OCI-LY3 (cell line): ENCODE results near the gene PLP2.
"Not testable (repeated sequence)": the region's sequence is repeated elsewhere in the genome, so short reads cannot be mapped to it uniquely, and the experiment has no call there.

Experiments used
- H2AFZ ChIP-seq: fragments of 200-600, 300-600 bp; shearing (Covaris generic); 2 replicates; pipeline ENCODE4 v1.6.0; 2014; ENCODE audit warnings: antibody characterized with exemption, low read depth, low read length
- H3K27ac ChIP-seq: fragments of 200-600, 300-600 bp; sonication (generic); 2 replicates; pipeline ENCODE4 v1.5.1; 2014; ENCODE audit warnings: mild to moderate bottlenecking, low read length, moderate library complexity, mixed read lengths
- H3K27me3 ChIP-seq: fragments of 200-600, 300-600 bp; sonication (generic); 2 replicates; pipeline ENCODE4 v1.6.1; 2014; ENCODE audit warnings: low read depth, low read length, mixed read lengths
- H3K36me3 ChIP-seq: fragments of 200-600, 300-600 bp; sonication (generic); replicated peaks from 2 replicates; pipeline ENCODE3; 2014; ENCODE audit warnings: low read depth, low read length, mixed read lengths
- H3K4me1 ChIP-seq: fragments of 300-600, 200-600 bp; sonication (generic); 2 replicates; pipeline ENCODE4 v1.6.1; 2014; ENCODE audit warnings: low read length, mixed read lengths
- H3K4me2 ChIP-seq: fragments of 200-600, 300-600 bp; sonication (generic); 2 replicates; pipeline ENCODE4 v1.6.1; 2014; ENCODE audit warnings: low read length, mixed read lengths
- H3K4me3 ChIP-seq: fragments of 300-600, 200-600 bp; sonication (generic); 2 replicates; pipeline ENCODE4 v1.5.1; 2014; ENCODE audit warnings: antibody characterized with exemption, mild to moderate bottlenecking, low read length, moderate library complexity
- H3K79me2 ChIP-seq: fragments of 300-600, 200-600 bp; shearing (Covaris generic); 2 replicates; pipeline ENCODE4 v1.6.1; 2014; ENCODE audit warnings: mild to moderate bottlenecking, low read length, mixed read lengths
- H3K9ac ChIP-seq: fragments of 300-600, 200-600 bp; shearing (Covaris generic); 2 replicates; pipeline ENCODE4 v1.6.0; 2014; ENCODE audit warnings: mild to moderate bottlenecking, low read length, moderate library complexity
- H3K9me3 ChIP-seq: fragments of 200-600, 300-600 bp; shearing (Covaris generic); 2 replicates; pipeline ENCODE4 v1.6.1; 2014; ENCODE audit warnings: low read length, mixed read lengths; ENCODE audit not compliant: insufficient read depth
- H4K20me1 ChIP-seq: fragments of 200-600, 300-600 bp; sonication (generic); 2 replicates; pipeline ENCODE4 v1.6.1; 2016; ENCODE audit warnings: low read length, mixed read lengths; ENCODE audit not compliant: insufficient read depth
- CTCF ChIP-seq: fragments of 200-600, 300-600 bp; sonication (generic); IDR thresholded peaks from 2 replicates; pipeline ENCODE4 v1.5.1; 2014; ENCODE audit warnings: antibody characterized with exemption, low read length, low read depth
- EZH2phosphoT487 ChIP-seq: fragments of 200-600 bp; shearing (Covaris generic); IDR thresholded peaks from 2 replicates; pipeline ENCODE4 v1.6.1; 2018; ENCODE audit warnings: antibody characterized with exemption, mixed run types, low read depth

The PLP2 gene

DNA sequence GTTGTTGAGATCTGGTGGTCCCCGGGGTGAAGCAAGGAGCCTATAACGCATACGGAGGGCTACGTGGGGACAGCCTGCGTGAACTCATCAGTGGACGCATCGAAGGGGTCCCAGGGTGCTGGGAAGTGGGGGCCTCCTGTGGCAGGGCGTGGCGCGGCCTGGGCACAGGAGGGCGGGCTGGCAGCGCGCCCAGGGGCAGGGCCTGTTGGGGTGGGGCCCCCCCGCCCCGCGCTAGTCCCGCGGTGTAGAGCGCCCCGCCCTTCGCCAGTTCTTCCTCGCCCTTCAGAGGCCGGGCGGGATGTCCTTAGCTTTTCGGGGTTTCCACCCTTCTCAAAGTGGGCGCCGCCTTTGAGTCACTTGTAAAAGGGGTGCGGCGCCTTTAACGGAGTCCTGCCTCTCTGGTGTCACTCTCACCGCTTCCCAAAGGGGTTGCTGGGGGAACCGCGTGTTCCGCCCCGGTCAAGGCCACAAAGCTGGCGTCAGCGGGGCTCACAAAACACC, 632 bp downstream of the PLP2 start:
- peak overlapping the region; percentile 75 for H3K27ac ChIP-seq
- peak overlapping the region; percentile 98 for H3K9ac ChIP-seq
- H3K36me3 ChIP-seq = peaks cover 6% of the 10 kb centered on the region
- H3K4me2 ChIP-seq = peak overlapping the region; percentile 68
- no peak for TF ChIP-seq EZH2phosphoT487
- TF ChIP-seq CTCF = no peak
- H2AFZ ChIP-seq = 0 out of 2 replicates have a peak overlapping the region, but pooled peaks have one; percentile 18
- peaks cover 17% of the 10 kb centered on the region for H3K4me1 ChIP-seq
- H3K27me3 ChIP-seq = no peaks in the 10 kb centered on the region
- peak overlapping the region; percentile 98 for H3K4me3 ChIP-seq
- no peaks in the 10 kb centered on the region for H3K9me3 ChIP-seq
- H3K79me2 ChIP-seq = peaks cover 8% of the 10 kb centered on the region; the same call in 1 of the 2 replicates
- 0 out of 2 replicates have a peak, but pooled peaks cover 6% of the 10 kb centered on the region for H4K20me1 ChIP-seq

DNA sequence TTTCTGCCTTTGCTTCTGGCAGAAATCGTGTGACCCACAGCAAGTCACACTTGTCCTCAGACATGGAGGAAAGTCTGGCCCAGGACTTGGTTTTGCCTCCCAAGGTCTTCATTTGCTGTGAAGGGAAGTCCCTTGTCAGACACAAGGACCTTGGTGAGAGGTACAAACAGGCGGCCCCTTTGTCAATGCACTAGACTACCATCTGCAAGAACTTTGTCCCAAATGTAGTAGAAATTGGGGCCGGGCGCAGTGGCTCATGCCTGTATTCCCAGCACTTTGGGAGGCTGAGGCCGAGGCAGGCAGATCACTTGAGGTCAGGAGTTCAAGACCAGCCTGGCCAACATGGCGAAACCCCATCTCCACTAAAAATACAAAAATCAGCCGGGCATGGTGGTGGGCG, 1.8 kb downstream of the PLP2 start:
- not testable (repeated sequence) for H3K4me1 ChIP-seq, H3K79me2 ChIP-seq, H3K36me3 ChIP-seq, H3K9me3 ChIP-seq, H3K27ac ChIP-seq, H3K4me3 ChIP-seq, H2AFZ ChIP-seq, H3K4me2 ChIP-seq, H3K27me3 ChIP-seq, H3K9ac ChIP-seq, H4K20me1 ChIP-seq

GRCh38 chrX:49174723-49175122, 3.0 kb downstream of the PLP2 start:
- Histone ChIP-seq H3K9me3 (no peaks in the 10 kb centered on the region), H3K4me1 (peaks cover 4% of the 10 kb centered on the region; the same call in 1 of the 2 replicates), H3K4me2 (no peak overlapping the region), H3K79me2 (peaks cover 8% of the 10 kb centered on the region; the same call in 1 of the 2 replicates), H2AFZ (no peak overlapping the region), H3K36me3 (peaks cover 8% of the 10 kb centered on the region), H3K4me3 (no peak overlapping the region), H3K27me3 (no peaks in the 10 kb centered on the region), H3K9ac (no peak overlapping the region), H4K20me1 (0 out of 2 replicates have a peak, but pooled peaks cover 6% of the 10 kb centered on the region), H3K27ac (no peak overlapping the region)
- TF ChIP-seq CTCF = no peak
- no peak for TF ChIP-seq EZH2phosphoT487

DNA sequence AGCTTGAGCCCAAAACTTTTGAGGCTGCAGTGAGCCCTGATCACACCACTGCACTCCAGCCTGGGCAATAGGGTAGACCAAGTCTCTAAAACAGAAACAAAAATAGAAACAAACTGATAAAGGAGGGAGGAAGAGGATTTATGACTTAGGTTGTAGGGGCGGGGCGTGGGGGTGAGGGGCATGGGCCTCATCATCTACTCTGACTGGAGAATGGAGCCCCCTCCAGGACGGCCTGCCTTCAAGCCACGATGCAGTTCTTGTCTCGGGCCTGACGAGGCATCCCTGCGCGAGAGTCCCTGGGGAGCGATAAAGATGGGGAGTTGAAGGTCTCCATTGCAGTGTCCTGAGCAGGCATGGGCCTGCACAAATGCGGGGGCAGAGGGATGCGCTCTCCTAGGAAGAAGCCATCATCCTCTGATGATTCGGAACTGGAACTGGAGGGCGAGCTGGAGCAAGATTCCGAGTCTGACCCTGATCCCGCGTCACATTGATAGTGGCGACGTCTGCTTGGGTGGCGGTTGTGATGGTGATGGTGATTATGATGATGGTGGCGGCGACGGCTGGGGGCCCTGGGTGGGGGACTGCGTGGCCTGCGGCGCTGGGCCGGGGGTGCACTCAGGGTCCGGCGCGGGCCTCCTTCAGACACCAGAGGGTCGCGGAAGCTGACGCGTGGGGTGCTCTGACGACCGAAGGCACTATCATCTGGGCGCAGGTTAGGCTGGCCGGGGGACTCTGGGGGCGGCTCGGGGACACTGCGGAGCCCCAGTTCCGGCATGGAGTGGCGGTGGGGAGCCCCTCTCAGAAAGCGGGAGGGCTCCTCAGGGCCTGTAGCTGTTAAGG, 4.0 kb downstream of the PLP2 start:
- no peak overlapping the region for H3K4me2 ChIP-seq

More for the DNA sequence above, 4.0 kb downstream of the PLP2 start:
- Histone ChIP-seq H2AFZ (no peak overlapping the region), H3K9ac (no peak overlapping the region), H3K27ac (no peak overlapping the region), H4K20me1 (0 out of 2 replicates have a peak, but pooled peaks cover 6% of the 10 kb centered on the region), H3K27me3 (no peaks in the 10 kb centered on the region), H3K79me2 (peaks cover 8% of the 10 kb centered on the region; the same call in 1 of the 2 replicates), H3K4me1 (peaks cover 4% of the 10 kb centered on the region; the same call in 1 of the 2 replicates), H3K9me3 (no peaks in the 10 kb centered on the region), H3K4me3 (no peak overlapping the region), H3K36me3 (peaks cover 8% of the 10 kb centered on the region)
- no peak for TF ChIP-seq EZH2phosphoT487
- no peak for TF ChIP-seq CTCF
